GM12872 (cell line): ENCODE data around the gene CDX1.

Experiments used
- CTCF ChIP-seq: IDR thresholded peaks from 3 replicates; pipeline ENCODE4 v1.5.1; 2011; ENCODE audit warnings: low read depth, mild to moderate bottlenecking, low read length, moderate library complexity; ENCODE audit not compliant: insufficient read depth

The CDX1 gene

GRCh38 chr5:150143350-150144245, 23.0 kb upstream of the CDX1 start:
- no peak for TF ChIP-seq CTCF

- TF ChIP-seq CTCF, result no peak
These were observed 22.3 kb upstream of the CDX1 start for GRCh38 chr5:150144246-150144801.

GRCh38 chr5:150144879-150145278, 21.7 kb upstream of the CDX1 start:
- no peak for TF ChIP-seq CTCF

GRCh38 chr5:150146235-150146634, 20.3 kb upstream of the CDX1 start:
- no peak for TF ChIP-seq CTCF

- no peak for TF ChIP-seq CTCF
These were observed 19.5 kb upstream of the CDX1 start for GRCh38 chr5:150146862-150147601.

GRCh38 chr5:150147670-150148069, 18.9 kb upstream of the CDX1 start:
- TF ChIP-seq CTCF, result no peak
